KBM-7 (cell line): ENCODE data around the gene GRK4.
A peak's percentile ranks its signal among the peaks of the same experiment; 100 is the strongest.
"Not testable (repeated sequence)": the region's sequence is repeated elsewhere in the genome, so short reads cannot be mapped to it uniquely, and the experiment has no call there.

Experiments used
- DNase-seq: peaks from one replicate; pipeline ENCODE4 v3.0.0-alpha.2; 2015
- in situ Hi-C: fragments of 300-500 bp; cut with MboI; formaldehyde crosslinking; loops from 2 replicates; pipeline ENCODE4 v1.14.3; 2020; ENCODE audit warnings: low sequenced_read_pairs, low pct_unique_long_range_greater_than_20kb, mixed read lengths

GRK4 gene

DNA sequence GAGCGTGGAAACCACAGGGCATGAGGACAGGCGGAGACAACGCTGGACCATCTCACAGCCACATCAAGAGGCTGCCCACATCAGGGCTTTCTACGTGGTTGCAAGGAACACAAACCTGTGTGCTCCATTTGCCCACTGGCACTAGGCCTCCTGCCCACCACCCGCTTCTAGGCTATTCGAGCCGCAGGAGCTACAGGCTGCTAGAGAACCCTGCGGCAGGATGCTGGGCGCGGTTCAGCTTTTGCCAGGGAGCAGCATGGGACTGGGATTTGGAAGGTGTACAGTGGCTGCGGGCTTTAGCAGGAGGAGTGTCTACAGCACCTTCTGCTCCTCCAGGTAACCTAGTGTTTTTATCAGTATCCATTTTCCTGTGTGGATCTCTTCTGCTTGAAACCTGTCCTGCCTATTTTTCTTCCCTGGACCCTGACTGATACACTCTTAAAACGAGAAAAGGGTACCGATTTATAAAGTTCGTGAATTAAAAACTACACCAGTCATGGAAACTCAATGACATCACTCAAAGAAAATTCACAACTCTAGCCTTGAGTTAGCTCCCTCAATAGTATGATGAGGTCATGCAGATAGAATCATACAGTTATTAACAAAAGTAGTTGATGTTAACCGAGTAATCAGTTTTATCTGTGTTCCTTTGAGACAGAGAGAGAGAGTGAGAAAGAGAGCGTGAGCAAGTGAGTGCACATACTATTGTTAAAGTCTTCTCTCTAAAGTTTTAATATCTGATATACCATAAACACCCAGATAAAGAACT, 13.0 kb upstream of the GRK4 start:
- no peak for DNase-seq
- in situ Hi-C loops = no loop called here

- no peak for DNase-seq
- in situ Hi-C loops = no loop called here
Measured at GRCh38 chr4:2953496-2953895, 9.9 kb upstream of the GRK4 start.

DNA sequence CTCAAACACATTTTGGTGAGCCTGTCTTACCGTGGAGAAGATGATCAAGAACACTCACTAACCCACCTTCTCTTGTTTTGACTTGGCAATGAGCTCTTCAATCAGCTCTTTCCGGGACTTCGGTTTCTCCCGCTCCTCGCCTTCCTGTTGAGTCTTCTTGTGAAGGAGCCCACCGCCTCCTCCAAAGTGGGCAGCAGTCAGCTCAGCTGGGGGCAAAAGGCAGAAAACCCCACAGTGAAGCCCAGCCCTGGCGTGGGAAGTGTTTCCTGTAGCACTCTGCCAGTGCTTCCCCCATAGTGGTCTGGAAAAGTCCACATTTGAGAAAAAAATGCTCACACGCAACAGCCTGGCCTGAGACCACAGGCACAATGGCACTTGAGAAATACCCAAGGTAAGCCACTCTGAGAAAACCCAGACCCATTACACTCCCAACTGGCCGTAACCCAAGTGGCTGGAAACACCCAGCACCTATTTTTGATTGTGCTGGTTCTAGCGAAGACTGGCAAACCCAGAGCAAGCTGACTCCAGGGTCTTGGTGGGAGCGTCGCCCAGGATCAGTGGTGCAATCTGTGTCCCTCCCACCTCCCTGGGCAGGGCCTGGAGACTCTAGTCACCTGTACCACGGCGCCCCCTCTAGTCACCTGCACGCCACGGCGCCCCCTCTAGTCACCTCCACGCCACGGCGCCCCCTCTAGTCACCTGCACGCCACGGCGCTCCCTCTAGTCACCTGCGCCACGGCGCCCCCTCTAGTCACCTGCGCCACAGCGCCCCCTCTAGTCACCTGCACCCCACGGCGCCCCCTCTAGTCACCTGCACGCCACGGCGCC, 8.8 kb upstream of the GRK4 start:
- in situ Hi-C loops = no loop called here
- DNase-seq = no peak

DNA sequence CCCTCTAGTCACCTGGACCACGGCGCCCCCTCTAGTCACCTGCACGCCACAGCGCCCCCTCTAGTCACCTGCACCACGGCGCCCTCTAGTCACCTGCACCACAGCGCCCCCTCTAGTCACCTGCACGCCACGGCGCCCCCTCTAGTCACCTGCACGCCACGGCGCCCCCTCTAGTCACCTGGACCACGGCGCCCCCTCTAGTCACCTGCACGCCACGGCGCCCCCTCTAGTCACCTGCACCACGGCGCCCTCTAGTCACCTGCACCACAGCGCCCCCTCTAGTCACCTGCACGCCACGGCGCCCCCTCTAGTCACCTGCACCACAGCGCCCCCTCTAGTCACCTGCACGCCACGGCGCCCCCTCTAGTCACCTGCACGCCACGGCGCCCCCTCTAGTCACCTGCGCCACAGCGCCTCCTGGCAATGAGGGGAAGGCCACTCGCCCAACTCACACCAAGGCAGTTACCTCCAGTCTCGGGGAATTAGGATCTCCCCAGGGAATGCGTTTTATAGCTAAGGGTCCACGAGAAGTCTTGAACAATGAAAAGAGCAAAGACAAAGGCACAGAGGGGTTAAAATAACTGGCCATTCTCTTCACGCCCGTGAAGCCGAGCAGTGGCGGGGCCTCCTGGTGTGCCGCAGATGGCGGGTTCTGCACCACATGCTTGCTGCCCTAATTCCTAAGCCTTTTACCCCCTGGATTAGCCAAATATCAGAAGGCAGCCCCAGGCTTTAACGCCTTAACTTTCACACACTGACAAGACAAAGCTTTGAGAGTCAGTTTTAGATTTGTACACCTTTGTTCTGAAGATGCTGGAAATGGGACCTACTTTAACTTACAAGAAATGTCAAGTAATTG, 8.0 kb upstream of the GRK4 start:
- DNase-seq, in situ Hi-C loops: not testable (repeated sequence)

- no peak for DNase-seq
- in situ Hi-C loops = no loop called here
Measured at GRCh38 chr4:2958446-2958845, 4.9 kb upstream of the GRK4 start.

DNA sequence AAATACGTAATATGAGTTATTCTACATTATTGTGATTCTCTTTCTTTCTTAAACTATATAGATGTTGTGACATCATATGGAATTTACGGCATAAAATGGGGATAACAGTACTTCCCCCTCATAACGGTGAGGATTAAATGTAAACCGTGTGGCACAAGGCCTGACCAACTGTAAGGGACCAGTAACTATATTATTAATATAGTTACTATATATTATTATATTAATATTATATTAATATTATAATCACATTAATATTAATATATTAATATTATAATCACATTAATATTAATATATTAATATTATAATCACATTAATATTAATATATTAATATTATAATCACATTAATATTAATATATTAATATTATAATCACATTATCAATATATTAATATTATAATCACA, 2.9 kb upstream of the GRK4 start:
- in situ Hi-C loops, DNase-seq: not testable (repeated sequence)

DNA sequence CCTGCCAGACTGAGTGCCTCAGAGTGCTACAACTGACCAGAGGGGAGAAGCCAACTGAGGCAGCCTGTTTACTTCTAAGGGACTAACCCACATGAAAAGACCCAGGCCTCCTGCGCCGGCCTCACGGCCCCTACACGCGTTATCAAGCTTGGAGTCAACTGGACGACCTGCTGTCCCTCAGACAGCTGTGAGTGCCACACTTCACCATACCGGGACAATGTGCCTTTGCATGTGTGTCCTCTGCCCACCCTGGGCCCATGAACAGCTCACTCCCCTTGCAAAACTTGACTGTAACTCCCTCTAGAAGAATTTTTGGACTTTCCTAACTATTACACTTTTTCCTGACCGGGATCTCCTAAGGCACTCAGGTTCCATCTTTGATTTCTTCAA, 2.0 kb upstream of the GRK4 start:
- no peak for DNase-seq
- in situ Hi-C loops = no loop called here

DNA sequence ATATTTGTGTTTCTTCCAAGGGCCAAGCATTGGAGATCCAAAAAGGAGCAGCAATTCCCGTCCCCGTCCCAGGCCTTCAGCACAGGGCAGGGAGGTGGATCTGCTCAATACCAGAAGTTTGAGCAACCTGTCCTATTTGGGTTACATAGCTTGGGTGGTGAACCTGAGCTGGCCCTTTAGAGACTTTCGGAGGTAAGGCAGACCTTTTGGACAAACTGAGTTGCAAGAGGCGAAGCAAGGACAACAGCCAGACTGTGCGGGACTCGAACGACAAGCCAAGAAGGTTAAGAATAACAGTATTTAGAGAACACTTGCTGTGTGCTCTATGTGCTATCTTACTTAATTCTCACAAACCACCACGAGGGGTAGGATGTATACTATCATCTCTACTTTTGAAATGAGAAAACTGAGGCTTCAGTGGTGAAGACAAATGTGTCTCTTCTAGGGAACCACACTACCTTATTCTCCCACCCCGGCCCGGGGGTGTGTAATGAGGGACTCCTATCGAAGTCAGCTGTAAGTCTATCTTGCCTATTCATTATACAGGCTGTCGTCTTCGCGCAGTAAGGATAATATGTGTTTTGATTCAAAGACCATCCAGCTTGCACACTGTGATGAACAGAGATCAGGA, 1.4 kb upstream of the GRK4 start:
- peak; percentile 70 for DNase-seq
- in situ Hi-C loops = no loop called here

DNA sequence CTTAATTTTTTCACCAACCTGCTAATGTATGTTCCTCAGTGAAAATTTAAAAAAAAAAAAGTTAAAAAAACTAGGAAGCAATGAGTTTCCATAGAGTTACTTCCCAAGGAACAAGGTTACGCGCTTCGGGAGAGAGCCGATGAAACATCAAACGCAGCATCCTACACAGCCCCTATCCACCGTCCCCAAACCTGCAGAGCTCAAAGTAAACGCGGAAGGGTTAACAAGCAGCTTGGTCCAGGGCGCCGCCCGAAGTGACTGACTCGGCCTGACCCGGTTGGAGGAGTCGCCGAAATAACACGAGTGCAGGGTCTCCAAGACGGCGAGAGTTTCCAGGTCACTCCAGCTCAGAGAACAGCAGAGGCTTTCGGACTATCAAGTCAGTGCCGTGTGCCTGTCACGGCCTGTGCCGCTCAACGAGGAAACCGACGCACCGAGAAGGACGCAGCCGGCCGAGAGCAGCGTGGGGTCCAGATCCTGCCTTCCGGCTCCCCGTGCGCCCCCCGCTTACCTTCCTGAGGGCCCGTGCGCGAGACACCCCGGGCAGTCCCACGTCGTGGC, 677 bp upstream of the GRK4 start:
- DNase-seq = no peak
- in situ Hi-C loops = no loop called here

GRCh38 chr4:2963966-2964471, 648 bp downstream of the GRK4 start:
- DNase-seq = no peak
- in situ Hi-C loops = no loop called here

DNA sequence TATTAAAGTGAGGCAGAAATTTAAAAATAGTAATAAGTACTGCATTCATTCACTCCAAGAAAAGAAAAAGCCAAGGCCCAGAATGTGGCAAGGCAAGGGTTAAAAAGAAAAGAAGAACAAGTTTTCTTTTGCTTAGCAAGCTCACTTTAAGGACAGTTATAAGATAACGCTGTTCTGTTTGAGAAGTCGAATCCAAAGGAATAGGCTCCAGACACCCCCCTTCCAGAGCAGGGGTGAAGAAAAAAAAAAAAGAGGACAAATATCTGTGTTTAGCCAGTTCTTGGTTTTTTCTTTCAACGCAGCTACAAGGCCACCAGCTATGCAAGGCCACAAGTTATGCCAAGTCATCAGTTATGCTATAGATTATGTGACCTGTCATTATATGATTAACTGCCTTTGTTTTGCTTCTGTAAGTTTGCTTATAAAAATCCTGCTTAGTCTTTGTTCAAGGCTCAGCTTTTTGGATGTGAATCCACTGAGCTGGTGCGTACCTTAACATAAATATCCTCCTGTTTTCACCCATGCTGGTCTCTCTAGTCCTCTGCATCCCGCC, 1.4 kb downstream of the GRK4 start:
- DNase-seq = peak; percentile 22
- in situ Hi-C loops = no loop called here

DNA sequence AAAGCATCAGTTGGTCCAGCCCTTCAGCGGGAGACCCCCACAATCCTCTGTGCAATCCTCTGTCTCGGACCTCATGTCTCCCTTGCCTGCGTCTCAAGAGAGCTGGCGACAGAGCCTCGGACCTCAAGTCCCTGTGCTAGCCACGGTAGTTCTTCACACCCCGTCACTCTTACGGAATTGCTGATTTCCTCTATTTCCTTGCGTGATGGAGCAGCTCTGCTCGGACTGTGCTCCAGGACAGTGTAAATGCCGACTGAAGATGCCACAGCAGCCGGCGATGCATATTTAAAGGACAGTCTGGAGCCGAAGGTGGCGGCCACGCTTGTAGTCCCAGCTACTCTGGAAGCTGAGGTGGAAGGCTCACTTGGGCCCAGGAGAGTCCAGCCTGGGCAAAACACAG, 1.9 kb downstream of the GRK4 start:
- in situ Hi-C loops = no loop called here
- DNase-seq = no peak

GRCh38 chr4:2968381-2968780, 5.0 kb downstream of the GRK4 start:
- in situ Hi-C loops = no loop called here
- no peak for DNase-seq

GRCh38 chr4:2971275-2971674, 7.9 kb downstream of the GRK4 start:
- DNase-seq = no peak
- in situ Hi-C loops = no loop called here

- no peak for DNase-seq
- in situ Hi-C loops = no loop called here
Measured at GRCh38 chr4:2977211-2978088, 14.1 kb downstream of the GRK4 start.

DNA sequence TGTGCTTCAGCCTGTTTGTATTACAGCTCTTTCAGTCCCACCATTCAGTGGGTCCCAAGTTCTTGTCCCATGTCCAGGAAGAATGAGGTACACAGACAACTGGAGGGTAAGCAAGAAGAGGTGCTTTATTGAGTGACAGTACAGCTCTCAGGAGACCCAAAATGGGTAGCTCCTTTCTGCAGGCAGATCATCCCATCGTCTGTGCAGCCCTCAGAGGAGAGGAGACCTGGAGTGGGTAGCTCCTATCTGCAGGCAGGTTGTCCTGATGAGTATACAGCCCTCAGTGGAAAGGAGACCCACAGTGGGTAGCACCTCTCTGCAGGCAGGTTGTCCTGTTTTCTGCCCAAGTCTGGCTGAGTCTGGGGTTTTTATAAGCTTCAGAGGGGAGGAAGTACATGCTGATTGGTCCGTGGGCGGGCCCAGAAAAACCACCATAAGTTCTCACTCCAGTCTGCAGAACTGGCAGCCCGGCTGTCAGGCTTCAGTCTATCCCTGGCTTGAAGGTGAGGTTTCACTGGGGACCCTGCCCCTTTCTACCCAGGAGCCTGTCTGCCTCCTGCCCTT, 18.0 kb downstream of the GRK4 start:
- peak; percentile 12 for DNase-seq
- in situ Hi-C loops = no loop called here

DNA sequence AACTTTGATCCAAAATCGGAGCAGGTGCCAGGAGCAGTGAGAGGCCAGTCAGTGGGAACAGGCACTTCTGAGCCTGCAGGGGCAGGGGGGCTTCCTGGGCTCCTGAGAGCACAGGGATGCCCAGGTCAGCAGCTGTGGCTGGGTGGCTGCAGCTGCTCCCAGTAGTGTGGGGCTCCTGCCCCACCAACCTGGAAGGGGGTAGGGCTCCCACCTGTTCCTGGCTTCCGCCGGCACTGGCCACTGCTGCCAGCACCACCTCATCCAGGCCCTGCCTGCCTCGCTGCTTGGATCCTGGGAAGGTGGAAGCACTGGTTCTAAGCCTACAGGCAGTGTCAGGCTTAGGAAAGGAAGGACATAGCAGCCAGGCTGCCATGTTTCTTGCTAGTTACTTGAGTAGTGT, 18.6 kb downstream of the GRK4 start:
- in situ Hi-C loops = no loop called here
- DNase-seq = no peak
